Measurements from ENCODE around the gene TRPM7.
"Not testable (repeated sequence)": the region's sequence is repeated elsewhere in the genome, so short reads cannot be mapped to it uniquely, and the experiment has no call there.

The TRPM7 gene, protein sequence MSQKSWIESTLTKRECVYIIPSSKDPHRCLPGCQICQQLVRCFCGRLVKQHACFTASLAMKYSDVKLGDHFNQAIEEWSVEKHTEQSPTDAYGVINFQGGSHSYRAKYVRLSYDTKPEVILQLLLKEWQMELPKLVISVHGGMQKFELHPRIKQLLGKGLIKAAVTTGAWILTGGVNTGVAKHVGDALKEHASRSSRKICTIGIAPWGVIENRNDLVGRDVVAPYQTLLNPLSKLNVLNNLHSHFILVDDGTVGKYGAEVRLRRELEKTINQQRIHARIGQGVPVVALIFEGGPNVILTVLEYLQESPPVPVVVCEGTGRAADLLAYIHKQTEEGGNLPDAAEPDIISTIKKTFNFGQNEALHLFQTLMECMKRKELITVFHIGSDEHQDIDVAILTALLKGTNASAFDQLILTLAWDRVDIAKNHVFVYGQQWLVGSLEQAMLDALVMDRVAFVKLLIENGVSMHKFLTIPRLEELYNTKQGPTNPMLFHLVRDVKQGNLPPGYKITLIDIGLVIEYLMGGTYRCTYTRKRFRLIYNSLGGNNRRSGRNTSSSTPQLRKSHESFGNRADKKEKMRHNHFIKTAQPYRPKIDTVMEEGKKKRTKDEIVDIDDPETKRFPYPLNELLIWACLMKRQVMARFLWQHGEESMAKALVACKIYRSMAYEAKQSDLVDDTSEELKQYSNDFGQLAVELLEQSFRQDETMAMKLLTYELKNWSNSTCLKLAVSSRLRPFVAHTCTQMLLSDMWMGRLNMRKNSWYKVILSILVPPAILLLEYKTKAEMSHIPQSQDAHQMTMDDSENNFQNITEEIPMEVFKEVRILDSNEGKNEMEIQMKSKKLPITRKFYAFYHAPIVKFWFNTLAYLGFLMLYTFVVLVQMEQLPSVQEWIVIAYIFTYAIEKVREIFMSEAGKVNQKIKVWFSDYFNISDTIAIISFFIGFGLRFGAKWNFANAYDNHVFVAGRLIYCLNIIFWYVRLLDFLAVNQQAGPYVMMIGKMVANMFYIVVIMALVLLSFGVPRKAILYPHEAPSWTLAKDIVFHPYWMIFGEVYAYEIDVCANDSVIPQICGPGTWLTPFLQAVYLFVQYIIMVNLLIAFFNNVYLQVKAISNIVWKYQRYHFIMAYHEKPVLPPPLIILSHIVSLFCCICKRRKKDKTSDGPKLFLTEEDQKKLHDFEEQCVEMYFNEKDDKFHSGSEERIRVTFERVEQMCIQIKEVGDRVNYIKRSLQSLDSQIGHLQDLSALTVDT (N-terminal part only)

GRCh38 chr15:50686469-50687301, at the start of gene TRPM7:
TSS of gene TRPM7 (minus strand) at chr15:50686797. CDS start at chr15:50686533, 264 bp downstream.
- peak; percentile 92 for DNase-seq

GRCh38 chr15:50735156-50735555, 48.6 kb upstream of the TRPM7 start:
- DNase-seq, result no peak

GRCh38 chr15:50726315-50726714, 39.7 kb upstream of the TRPM7 start:
- no peak for DNase-seq

DNA sequence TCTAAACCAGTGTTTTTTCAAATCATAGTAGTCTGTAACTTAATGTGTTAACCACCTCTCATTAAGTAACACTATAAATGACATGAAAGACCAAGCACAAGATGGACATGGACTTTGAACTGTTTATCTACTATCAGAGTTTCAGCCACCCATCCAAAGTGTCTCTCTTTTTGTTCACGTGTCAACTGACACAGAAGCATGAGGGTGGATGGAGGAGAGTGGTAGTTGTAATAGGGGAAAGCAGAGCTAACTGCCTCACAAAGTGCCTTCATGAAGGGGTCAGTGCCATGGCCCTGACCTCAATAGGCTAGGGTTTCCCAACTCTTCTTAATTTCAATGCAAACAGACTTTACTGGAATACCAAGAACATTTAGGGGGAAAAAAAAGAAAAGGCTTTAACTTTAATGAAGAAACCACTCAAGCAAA, 32.1 kb upstream of the TRPM7 start:
- no peak for DNase-seq

- no peak for DNase-seq
Observed at GRCh38 chr15:50712018-50712417, 25.4 kb upstream of the TRPM7 start.

DNA sequence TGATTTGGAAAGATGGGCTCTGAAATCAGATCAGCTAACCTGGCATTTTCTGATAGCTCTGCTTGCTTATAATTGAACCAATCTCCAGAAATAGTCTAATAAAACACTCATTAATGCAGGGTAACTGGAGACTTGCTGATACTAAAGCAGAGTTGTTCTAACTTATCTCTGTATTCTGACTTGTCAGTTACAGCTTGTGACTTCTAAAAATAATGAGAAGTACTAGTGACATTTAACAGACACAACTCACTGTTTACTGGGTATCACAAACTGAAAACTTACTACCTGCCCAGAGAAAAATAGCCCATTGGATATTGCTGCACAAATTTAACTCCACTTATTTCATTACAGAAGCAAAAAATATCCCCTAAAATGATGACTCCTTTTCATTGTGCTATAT, 24.0 kb upstream of the TRPM7 start:
- DNase-seq, result no peak

DNA sequence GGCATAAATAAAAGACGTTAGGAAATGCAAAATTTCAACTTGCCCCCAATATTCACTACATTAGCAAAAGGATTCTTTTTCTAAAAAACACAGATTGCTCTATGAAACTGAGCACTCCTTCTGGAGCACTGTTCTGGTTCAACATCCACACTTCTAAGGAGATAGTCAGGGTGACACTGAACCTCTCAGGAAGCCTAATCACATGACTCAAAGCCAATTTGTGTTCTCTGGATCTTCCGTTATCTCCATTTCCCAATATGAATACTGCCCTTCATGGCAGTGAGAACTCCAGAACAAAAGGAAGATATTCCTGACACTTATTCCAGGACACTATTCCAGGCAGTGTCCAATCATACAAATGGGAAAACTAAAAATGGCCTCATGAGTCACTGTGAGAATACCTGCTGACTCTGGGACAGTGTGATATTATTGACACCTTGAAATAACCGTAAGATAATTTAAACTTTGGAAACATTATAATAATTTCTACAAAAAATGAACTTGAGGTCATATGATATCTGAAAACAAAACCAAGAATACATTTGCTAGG, 21.4 kb upstream of the TRPM7 start:
- DNase-seq, result no peak

GRCh38 chr15:50702762-50703334, 16.3 kb upstream of the TRPM7 start:
- DNase-seq, result no peak

GRCh38 chr15:50698101-50698500, 11.5 kb upstream of the TRPM7 start:
- no peak for DNase-seq

GRCh38 chr15:50697109-50697797, 10.7 kb upstream of the TRPM7 start:
- no peak for DNase-seq

- not testable (repeated sequence) for DNase-seq
Observed at GRCh38 chr15:50694634-50695165, 8.1 kb upstream of the TRPM7 start.

DNA sequence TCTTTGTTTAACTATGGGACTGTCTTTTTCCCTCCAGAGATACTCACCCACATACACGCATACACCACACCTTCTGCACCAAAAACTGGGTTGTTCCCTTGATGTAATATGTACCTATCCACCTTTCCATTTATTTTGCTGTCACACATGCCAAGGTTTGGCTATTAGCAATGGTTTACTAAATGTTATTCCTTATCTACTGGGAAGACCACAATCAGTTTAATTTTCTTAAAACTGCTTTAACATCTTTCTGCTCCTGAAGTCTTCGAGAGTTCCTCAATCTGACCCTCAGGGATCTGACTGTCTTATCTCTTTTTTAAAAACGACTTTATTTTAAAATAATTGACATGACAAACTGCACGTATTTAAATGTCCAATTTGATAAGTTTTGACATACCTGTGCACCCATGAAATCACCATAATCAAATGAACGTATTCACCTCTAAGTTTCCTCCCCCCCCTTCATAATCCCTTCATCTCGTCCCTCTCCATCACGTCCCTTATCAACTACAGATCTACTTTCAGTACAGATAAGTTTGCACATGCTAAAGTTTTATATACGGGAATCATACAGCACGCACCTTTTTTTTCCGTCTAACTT, 805 bp upstream of the TRPM7 start:
- DNase-seq, result no peak

- peak; percentile 53 for DNase-seq
Observed at GRCh38 chr15:50685976-50686468, 575 bp downstream of the TRPM7 start.

DNA sequence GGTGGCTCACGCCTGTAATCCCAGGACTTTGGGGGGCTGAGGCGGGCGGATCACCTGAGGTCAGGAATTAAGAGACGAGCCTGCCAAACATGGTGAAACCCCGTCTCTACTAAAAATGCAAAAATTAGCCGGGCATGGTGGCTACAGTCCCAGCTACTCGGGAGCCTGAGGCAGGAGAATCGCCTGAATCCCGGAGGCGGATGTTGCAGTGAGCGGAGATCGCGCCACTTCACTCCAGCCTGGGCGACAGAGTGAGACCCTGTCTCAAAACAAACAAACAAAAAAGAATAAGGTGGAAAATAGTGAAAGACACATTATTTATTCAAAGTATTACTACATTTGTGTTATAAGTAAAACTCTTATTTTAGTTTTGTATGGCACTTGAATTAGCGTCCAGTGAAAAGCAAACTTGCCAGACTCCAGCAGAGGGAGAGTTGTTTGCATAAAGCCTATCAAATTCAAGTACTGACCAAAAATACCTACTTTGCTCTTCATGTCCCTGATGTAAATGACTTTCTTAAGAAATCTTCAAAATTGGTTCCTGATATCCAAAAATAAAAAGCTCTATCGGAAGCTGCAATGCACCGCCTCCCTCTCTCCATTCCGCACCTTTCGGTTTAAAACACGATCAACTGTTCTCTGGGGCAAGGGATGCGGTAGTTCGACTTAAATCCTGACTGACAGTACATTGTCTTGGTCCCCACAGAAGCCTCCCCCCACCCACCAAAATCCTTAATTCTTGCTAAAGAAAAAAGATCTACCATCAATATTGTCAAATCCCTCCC, 1.2 kb downstream of the TRPM7 start:
- DNase-seq, result no peak

- no peak for DNase-seq
Observed at GRCh38 chr15:50681467-50681866, 5.1 kb downstream of the TRPM7 start.

DNA sequence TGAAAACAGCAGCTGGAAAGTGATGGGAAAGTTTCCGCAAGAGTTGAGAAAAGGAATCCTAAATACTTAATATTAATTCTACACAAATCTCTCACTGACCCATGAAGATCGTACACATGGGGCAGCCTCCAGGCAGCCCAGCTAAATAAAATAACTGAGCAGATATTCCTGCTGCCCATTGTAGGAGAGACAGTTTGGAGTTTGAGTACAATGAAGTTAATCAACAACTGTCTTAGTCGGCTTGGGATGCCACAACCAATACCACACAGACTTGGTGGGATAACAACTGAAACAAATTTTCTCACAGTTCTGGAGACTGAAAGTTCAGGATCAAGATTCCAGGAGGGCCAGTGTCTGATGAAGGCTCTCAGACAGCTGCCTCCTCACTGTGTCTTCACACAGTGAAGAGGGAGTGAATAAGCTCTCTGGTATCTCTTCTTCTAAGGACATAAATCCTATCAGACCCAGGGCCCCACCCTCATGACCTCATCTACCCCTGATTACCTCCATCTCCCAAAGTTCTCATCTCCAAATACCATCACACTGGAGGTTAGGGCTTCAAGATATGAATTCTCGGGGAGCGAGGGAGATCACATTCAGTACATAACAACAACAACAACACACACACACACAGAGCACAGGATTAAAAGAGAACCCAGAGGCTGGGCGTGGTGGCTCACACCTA, 9.7 kb downstream of the TRPM7 start:
- DNase-seq, result no peak

DNA sequence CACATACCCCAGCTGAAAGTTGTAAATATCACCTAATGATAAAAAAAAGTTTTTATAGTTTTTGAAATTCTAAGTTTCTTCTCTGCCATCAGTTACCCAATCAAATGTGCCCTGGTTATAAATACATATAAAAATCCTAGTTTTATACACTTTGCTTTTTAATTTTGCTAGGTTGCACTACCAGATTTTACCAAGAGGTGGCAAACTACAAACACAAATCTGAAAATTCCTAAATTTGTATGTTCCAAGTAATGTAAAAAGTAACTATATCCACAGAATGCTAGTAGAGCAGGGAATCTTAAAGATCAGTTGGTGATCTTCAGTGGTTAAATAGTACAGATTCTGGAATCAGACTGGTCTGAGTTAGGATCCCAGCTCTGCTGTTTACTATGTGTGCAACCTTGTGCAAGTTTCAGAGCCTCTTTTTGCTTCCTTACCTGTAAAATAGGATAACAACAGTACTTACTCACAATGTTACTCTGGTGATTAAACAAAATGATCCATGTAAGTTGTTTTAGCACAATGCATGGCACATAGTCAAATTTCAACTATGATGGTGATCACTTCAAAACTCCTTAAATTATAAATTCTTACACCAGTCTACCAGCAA, 11.0 kb downstream of the TRPM7 start:
- no peak for DNase-seq

GRCh38 chr15:50670115-50670514, 16.5 kb downstream of the TRPM7 start:
- no peak for DNase-seq

Data from right hindlimb (tissue), 1 donor.